HG03280 (cell line): Measurements from ENCODE around the gene SPRED1.
A peak's percentile ranks its signal among the peaks of the same experiment; 100 is the strongest.
"Not testable (repeated sequence)": the region's sequence is repeated elsewhere in the genome, so short reads cannot be mapped to it uniquely, and the experiment has no call there.

Experiments used
- ATAC-seq: cut with Tn5 transposase; IDR thresholded peaks from one replicate; pipeline ENCODE4 v1.9.1; 2021; ENCODE audit warnings: mild to moderate bottlenecking, moderate library complexity; ENCODE audit not compliant: unreplicated experiment

The SPRED1 gene

GRCh38 chr15:38229705-38230310, 22.8 kb upstream of the SPRED1 start:
- ATAC-seq, result no peak

DNA sequence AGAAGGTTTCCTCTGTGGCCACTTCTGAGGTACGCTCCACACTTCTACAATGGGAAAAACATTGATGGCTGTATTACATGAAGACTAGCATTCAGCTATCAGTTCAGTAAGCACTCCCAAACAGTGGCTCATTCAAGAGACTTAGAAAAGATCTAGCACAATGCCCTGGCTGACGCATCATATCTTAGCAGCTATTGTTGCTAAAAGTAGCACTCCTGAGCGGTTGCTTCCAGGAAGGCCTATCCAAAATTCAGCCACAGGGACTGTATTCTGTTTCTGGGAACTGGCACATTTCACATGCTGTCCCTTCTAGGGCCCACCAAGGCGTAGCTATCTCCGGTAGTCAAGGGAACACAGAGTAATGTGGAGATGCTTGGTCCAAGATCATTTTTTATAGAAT, 21.2 kb upstream of the SPRED1 start:
- no peak for ATAC-seq

DNA sequence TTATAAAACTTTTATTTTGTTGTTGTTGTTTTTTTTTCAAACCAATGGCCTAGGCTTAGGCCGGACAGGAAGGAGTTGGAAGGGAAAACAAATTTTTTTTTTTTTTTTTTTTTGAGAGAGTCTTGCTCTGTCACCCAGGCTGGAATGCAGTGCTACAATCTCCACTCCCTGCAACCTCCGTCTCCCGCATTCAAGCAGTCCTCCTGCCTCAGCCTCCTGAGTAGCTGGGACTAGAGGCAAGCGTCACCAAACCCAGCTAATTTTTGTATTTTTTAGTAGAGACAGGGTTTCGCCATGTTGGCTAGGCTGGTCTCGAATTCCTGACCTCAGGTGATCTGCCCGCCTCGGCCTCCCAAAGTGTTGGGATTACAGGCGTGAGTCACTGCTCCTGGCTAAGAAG, 15.6 kb upstream of the SPRED1 start:
- not testable (repeated sequence) for ATAC-seq

DNA sequence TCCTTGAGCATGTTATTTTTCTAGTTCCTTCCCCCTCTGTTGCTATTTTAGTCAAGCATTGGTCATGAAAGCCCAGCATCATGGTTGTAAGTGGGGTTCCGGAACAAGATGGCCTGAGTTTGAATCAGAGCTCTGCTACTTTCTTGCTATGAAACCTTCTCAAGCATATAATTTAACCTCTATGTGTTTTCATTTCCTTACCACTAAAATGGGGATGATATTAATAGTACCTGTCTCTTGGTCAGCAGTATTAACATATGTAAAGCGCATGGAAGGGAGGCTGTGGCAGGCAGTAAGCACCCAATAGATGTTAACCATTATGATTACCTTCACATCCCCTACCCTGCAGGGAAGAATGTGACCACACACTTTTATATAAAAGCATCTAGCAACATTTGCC, 14.3 kb upstream of the SPRED1 start:
- ATAC-seq, result no peak

GRCh38 chr15:38242055-38242454, 10.6 kb upstream of the SPRED1 start:
- peak; percentile 80 for ATAC-seq

GRCh38 chr15:38243278-38244055, 9.2 kb upstream of the SPRED1 start:
- no peak for ATAC-seq

- ATAC-seq, result no peak
Measured at GRCh38 chr15:38247336-38247735, 5.3 kb upstream of the SPRED1 start.

GRCh38 chr15:38253351-38253781, 730 bp downstream of the SPRED1 start:
- ATAC-seq, result no peak

- ATAC-seq, result peak; percentile 43
Measured at GRCh38 chr15:38254051-38254883, 1.6 kb downstream of the SPRED1 start.

DNA sequence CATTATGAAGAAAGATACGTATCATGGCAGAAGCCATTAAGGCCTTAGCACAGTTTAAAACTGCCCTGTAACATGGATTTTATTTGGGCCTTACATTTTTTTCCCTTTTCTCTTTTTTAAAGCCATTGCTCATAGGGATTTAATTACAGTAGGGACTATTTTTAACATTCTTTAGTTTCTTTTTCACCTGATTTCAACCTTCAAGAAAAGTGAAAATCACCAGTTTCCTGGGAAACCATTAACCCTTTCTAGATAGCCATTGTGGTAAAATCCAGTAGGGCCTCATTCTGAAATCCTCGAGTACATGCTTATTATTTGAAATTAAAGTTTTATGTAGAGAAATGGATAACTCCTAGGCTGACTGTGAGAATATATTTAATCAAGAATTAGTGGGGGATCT, 3.1 kb downstream of the SPRED1 start:
- ATAC-seq, result no peak

DNA sequence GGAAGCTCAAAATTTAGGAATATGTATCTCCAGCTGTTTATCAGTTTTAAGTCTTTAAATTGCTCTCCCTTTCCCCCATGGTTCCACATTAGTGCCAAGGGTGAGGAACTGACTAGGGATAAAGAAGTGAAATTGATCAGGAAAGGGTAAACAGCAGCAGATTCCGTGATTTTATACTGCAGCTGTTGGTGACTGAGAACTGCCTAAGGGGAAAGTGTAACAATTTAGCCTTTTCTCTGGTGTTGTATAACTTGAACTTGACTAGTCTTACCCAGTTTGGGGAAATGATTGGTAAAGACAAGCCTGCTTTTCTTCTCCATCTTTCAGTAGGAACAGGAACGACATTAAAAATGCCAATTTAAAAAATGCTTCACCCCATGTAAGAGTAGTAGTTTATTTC, 5.0 kb downstream of the SPRED1 start:
- ATAC-seq, result no peak

GRCh38 chr15:38259134-38259533, 6.5 kb downstream of the SPRED1 start:
- ATAC-seq, result no peak

GRCh38 chr15:38260077-38260476, 7.4 kb downstream of the SPRED1 start:
- ATAC-seq, result no peak

- ATAC-seq, result no peak
Measured at GRCh38 chr15:38263251-38263650, 10.6 kb downstream of the SPRED1 start.

- ATAC-seq, result no peak
Measured at GRCh38 chr15:38263996-38264395, 11.4 kb downstream of the SPRED1 start.

DNA sequence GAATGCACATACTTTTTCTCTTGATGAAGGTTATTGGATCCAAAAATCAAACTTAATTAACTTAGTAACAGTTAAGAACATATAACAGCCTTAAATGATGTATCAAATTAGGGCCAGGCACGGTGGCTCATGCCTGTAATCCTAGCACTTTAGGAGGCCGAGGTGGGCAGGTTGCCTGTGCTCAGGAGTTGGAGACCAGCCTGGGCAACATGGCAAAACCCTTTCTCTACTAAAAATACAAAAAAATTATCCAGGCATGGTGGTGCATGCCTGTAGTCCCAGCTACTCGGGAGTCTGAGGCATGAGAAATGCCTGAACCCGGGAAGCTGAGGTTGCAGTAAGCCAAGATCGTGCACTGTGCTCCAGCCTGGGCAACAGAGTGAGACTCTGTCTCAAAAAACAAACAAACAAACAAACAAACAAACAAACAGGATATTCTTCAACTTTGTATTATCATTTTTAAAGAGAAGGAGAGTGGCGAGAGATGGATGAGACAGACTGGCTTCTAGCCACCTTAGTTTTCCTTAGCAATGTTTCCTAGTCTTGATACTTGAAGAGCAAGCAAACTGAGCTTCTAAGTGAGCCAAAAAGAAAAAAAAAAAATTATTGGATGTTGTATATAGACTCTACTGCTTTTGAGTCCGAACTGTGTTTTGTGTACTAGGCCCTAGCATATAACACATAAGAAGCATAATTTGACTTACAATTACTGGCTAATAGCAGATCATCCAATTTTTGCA, 13.8 kb downstream of the SPRED1 start:
- no peak for ATAC-seq

DNA sequence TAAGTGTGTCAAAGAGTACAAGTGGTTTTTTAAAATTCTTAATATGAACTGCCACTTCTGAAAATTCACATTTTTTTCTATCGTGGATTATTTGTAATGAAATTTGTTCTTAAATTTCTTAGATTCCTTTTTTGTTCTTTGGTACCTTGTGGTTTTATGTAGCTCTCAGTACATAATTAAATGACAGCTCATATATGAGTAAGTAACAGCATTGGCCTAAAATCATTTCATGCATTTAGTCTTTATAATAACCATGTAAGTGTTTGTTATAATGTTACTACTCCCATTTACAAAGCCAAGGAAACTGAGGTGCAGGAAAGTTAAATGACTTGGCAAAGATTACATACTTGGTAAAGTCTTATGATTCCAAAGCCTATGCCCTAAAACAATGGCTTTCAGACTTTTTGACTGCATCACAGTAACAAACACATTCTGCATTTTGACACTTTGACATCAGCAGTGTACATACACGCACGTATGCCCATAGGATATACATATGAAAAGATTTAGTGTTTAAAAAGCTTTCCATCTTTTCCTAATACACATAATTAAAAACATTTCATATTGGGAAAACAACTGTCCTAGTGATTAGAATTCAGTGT, 14.9 kb downstream of the SPRED1 start:
- no peak for ATAC-seq

- no peak for ATAC-seq
Measured at GRCh38 chr15:38271144-38271543, 18.5 kb downstream of the SPRED1 start.

- no peak for ATAC-seq
Measured at GRCh38 chr15:38271895-38272294, 19.3 kb downstream of the SPRED1 start.

- ATAC-seq, result not testable (repeated sequence)
Measured at GRCh38 chr15:38272431-38272830, 19.8 kb downstream of the SPRED1 start.

GRCh38 chr15:38274135-38274534, 21.5 kb downstream of the SPRED1 start:
- ATAC-seq, result no peak
